Mesothelial cell of epicardium (in vitro differentiated cells): ENCODE data around the gene VCP. TPM values are rescaled to one million over a fixed set of nuclear protein-coding genes. Genes with fewer than 3 reads are reported as not detected.

Experiments used
- DNase-seq, 2 experiments: peaks; one replicate each; pipeline ENCODE4 v3.0.0; 2021; ENCODE audit warnings: low spot score in 2 of 2; ENCODE audit not compliant: unreplicated experiment in 2 of 2
- H3K27ac Mint-ChIP-seq: 2 replicates; pipeline ENCODE4 v1.8.0; 2021; ENCODE audit warnings: mixed read lengths
- H3K27me3 Mint-ChIP-seq: 2 replicates; pipeline ENCODE4 v1.8.0; 2021; ENCODE audit warnings: low read depth, mixed read lengths
- H3K36me3 Mint-ChIP-seq: 2 replicates; pipeline ENCODE4 v1.8.0; 2021; ENCODE audit warnings: mixed read lengths
- H3K4me1 Mint-ChIP-seq: 2 replicates; pipeline ENCODE4 v1.8.0; 2021; ENCODE audit warnings: mixed read lengths
- H3K4me3 Mint-ChIP-seq: 2 replicates; pipeline ENCODE4 v1.8.0; 2021; ENCODE audit warnings: mild to moderate bottlenecking, moderate library complexity, mixed read lengths
- H3K9me3 Mint-ChIP-seq: 2 replicates; pipeline ENCODE4 v1.8.0; 2021; ENCODE audit warnings: mixed read lengths
- total RNA-seq: library from RNA; stranded (reverse); gene quantifications from 3 replicates; pipeline ENCODE4 v1.2.1, GENCODE V29; 2021
- TF ChIP-seq, protein P1 (sequence below): fragments of 200-600 bp; sonication (generic); IDR thresholded peaks from one replicate; pipeline ENCODE4 v1.5.0; 2021; ENCODE audit warnings: antibody characterized with exemption; ENCODE audit not compliant: unreplicated experiment

The VCP gene
- total RNA-seq, 1 donor from 2014 or later, result 317 TPM

GRCh38 chr9:35114113-35114839 lies 41.9 kb upstream of the VCP start:
- Mint-ChIP-seq H3K27ac (peak overlapping the region; percentile 93), H3K9me3 (no peaks in the 10 kb centered on the region), H3K27me3 (no peaks in the 10 kb centered on the region), H3K4me3 (peak overlapping the region; percentile 95), H3K4me1 (peaks cover 53% of the 10 kb centered on the region), H3K36me3 (peaks cover 4% of the 10 kb centered on the region)
- peak in 1 of 2 experiments; percentile 66 for DNase-seq
- TF ChIP-seq, protein P1, sequence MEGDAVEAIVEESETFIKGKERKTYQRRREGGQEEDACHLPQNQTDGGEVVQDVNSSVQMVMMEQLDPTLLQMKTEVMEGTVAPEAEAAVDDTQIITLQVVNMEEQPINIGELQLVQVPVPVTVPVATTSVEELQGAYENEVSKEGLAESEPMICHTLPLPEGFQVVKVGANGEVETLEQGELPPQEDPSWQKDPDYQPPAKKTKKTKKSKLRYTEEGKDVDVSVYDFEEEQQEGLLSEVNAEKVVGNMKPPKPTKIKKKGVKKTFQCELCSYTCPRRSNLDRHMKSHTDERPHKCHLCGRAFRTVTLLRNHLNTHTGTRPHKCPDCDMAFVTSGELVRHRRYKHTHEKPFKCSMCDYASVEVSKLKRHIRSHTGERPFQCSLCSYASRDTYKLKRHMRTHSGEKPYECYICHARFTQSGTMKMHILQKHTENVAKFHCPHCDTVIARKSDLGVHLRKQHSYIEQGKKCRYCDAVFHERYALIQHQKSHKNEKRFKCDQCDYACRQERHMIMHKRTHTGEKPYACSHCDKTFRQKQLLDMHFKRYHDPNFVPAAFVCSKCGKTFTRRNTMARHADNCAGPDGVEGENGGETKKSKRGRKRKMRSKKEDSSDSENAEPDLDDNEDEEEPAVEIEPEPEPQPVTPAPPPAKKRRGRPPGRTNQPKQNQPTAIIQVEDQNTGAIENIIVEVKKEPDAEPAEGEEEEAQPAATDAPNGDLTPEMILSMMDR, result no peak

DNA sequence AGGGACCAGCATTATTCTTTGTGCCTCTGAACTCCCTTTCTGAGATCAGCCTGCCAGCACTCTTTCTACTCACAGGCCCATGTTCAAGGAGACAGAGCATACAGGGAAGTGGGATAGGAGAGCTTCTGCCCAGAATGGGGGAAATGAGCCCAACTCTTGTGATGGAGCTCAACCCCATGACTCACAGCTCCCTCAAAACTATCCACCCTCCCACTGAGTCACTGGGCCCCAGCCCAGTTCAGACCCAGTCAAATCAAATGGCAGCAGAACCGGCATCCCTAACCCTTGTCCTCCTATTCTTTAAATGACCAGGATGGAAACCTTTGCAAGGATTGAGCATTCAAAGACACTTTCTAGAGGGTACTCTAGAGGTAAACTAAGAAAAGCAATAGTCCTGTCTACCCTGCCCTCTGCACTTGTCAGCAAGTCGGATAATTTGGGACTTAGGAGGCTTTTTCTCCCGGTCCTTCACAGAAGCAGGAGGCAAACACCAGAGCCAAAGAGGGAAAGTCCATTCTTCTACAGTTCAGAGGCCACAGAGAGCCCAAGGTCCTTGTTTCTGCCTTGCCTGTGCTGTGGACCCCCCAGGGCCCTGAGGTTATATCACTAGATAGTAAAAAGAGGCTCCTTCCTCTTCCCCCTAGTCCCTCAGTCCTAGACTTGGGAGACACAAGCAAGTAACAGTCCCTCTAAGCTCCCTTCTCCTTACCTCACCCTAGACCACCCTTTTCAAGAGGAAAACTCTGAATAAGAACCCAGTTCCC lies 40.0 kb upstream of the VCP start:
- H3K36me3 Mint-ChIP-seq, result peaks cover 4% of the 10 kb centered on the region
- H3K27me3 Mint-ChIP-seq, result no peaks in the 10 kb centered on the region

GRCh38 chr9:35111001-35111933 lies 38.8 kb upstream of the VCP start:
- H3K36me3 Mint-ChIP-seq, result peaks cover 4% of the 10 kb centered on the region
- TF ChIP-seq, protein P1, result no peak
- H3K4me1 Mint-ChIP-seq, result peaks cover 45% of the 10 kb centered on the region
- no peaks in the 10 kb centered on the region for H3K9me3 Mint-ChIP-seq
- H3K4me3 Mint-ChIP-seq, result peak overlapping the region; percentile 76
- peak overlapping the region; percentile 88 for H3K27ac Mint-ChIP-seq
- no peaks in the 10 kb centered on the region for H3K27me3 Mint-ChIP-seq
- DNase-seq, result peak; percentile 90 to 91

More for the DNA sequence above, 40.0 kb upstream of the VCP start:
- TF ChIP-seq, protein P1, result no peak
- no peak for DNase-seq
- peaks cover 53% of the 10 kb centered on the region for H3K4me1 Mint-ChIP-seq
- H3K4me3 Mint-ChIP-seq, result peak overlapping the region; percentile 76
- H3K27ac Mint-ChIP-seq, result peak overlapping the region; percentile 88
- no peaks in the 10 kb centered on the region for H3K9me3 Mint-ChIP-seq

- Mint-ChIP-seq H3K4me1 (peaks cover 45% of the 10 kb centered on the region), H3K27ac (peak overlapping the region; percentile 88)
Measured at GRCh38 chr9:35110327-35110761, 37.9 kb upstream of the VCP start.

More at GRCh38 chr9:35110327-35110761, 37.9 kb upstream of the VCP start:
- no peaks in the 10 kb centered on the region for H3K27me3 Mint-ChIP-seq
- H3K9me3 Mint-ChIP-seq, result no peaks in the 10 kb centered on the region
- DNase-seq, result no peak
- peak overlapping the region; percentile 76 for H3K4me3 Mint-ChIP-seq
- TF ChIP-seq, protein P1, result no peak
- peaks cover 11% of the 10 kb centered on the region for H3K36me3 Mint-ChIP-seq
